Esophagus squamous epithelium (tissue), 5 donors: ENCODE data around the gene DGKQ. TPM values are rescaled to one million over a fixed set of nuclear protein-coding genes. Genes with fewer than 3 reads are reported as not detected.
"Not testable (repeated sequence)": the region's sequence is repeated elsewhere in the genome, so short reads cannot be mapped to it uniquely, and the experiment has no call there.

Experiments used
- DNase-seq: peaks from one replicate; lab custom pipeline; 2025; lab: John Stamatoyannopoulos, UW
- H3K27ac ChIP-seq, 4 donors: fragments of 200-600 bp; sonication (generic); one replicate each; pipeline ENCODE4 v1.5.1; 2016 to 2019; ENCODE audit warnings: mild to moderate bottlenecking in 1 of 4
- H3K27me3 ChIP-seq, 4 donors: fragments of 200-600 bp; sonication (generic); 1 replicate in 3 of 4; 2 replicates in 1 of 4; pipeline versions ENCODE4 v1.5.1 to v1.6.0; 2017 to 2021; ENCODE audit warnings: antibody characterized with exemption in 1 of 4
- H3K36me3 ChIP-seq, 3 donors: fragments of 200-600 bp; sonication (generic); one replicate each; pipeline ENCODE4 v1.5.1; 2016 to 2019
- H3K4me1 ChIP-seq, 3 donors: fragments of 200-600 bp; sonication (generic); one replicate each; pipeline ENCODE4 v1.5.1; 2017 to 2019
- H3K4me3 ChIP-seq, 4 donors: fragments of 200-600 bp; sonication (generic); 1 replicate in 3 of 4; 2 replicates in 1 of 4; pipeline ENCODE4 v1.5.1; 2016 to 2019; ENCODE audit warnings: mild to moderate bottlenecking in 2 of 4, moderate library complexity in 1 of 4
- H3K9me3 ChIP-seq, 3 donors: fragments of 200-600 bp; sonication (generic); one replicate each; pipeline ENCODE4 v1.5.1; 2016 to 2019
- POLR2A ChIP-seq, 4 donors: fragments of 450-650 bp; IDR thresholded peaks; one replicate each; pipeline ENCODE4 v1.6.1; 2017; ENCODE audit warnings: antibody characterized with exemption in 4 of 4, mild to moderate bottlenecking in 4 of 4, moderate library complexity in 3 of 4
- WGBS, 2 donors: methylation state at CpG; one replicate each; pipeline ENCODE4 v1.1.5; 2018; 5-methylcytosine and 5-hydroxymethylcytosine counted together
- intact Hi-C: fragments of 100-400 bp; cut with DNase I; formaldehyde crosslinking; loops from one replicate; pipeline ENCODE4 v1.15.0; 2022
- total RNA-seq, 4 donors: library from RNA; depleted of rRNA; stranded (reverse); fragments of >200 nt; gene quantifications; one replicate each; pipeline ENCODE4 v1.1.0, GENCODE V29; 2016
- TF ChIP-seq, protein P1 (sequence below), 6 experiments: fragments of 450-650 bp in 4 of 6; fragments of 200-600 bp in 2 of 6; sonication (generic) in 2 of 6; IDR thresholded peaks; one replicate each; pipeline ENCODE4 v1.5.1; 2016 to 2019; ENCODE audit warnings: antibody characterized with exemption in 6 of 6, mild to moderate bottlenecking in 4 of 6, moderate library complexity in 4 of 6
- donor health status: DM: yes; HTN: yes; CAD: no.

DGKQ gene
- total RNA-seq, 4 donors from 2014 or later: 9.5 to 12.0 (median 10.7) TPM

- Histone ChIP-seq H3K4me1 (peaks cover 30 to 56% (median 32%) of the 10 kb centered on the region in 3 donors), H3K27me3 (no peaks in the 10 kb centered on the region), H3K9me3 (no peaks in the 10 kb centered on the region), H3K4me3 (peak overlapping the region; percentile 76 to 100 (median 88)), H3K27ac (peak overlapping the region; percentile 91 to 98 (median 96)), H3K36me3 (no peaks in the 10 kb centered on the region)
- intact Hi-C loops: no loop called here
- no peak for DNase-seq
- WGBS, 2 donors: 5 to 6% methylated on average over 4 to 10 of the region's 31 CpGs
- TF ChIP-seq POLR2A (IDR thresholded peaks at IDR 0.05): no peak
- TF ChIP-seq, protein P1, sequence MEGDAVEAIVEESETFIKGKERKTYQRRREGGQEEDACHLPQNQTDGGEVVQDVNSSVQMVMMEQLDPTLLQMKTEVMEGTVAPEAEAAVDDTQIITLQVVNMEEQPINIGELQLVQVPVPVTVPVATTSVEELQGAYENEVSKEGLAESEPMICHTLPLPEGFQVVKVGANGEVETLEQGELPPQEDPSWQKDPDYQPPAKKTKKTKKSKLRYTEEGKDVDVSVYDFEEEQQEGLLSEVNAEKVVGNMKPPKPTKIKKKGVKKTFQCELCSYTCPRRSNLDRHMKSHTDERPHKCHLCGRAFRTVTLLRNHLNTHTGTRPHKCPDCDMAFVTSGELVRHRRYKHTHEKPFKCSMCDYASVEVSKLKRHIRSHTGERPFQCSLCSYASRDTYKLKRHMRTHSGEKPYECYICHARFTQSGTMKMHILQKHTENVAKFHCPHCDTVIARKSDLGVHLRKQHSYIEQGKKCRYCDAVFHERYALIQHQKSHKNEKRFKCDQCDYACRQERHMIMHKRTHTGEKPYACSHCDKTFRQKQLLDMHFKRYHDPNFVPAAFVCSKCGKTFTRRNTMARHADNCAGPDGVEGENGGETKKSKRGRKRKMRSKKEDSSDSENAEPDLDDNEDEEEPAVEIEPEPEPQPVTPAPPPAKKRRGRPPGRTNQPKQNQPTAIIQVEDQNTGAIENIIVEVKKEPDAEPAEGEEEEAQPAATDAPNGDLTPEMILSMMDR (IDR thresholded peaks at IDR 0.05): no peak
These were observed 42.0 kb downstream of the DGKQ start for GRCh38 chr4:931194-931959.

DNA sequence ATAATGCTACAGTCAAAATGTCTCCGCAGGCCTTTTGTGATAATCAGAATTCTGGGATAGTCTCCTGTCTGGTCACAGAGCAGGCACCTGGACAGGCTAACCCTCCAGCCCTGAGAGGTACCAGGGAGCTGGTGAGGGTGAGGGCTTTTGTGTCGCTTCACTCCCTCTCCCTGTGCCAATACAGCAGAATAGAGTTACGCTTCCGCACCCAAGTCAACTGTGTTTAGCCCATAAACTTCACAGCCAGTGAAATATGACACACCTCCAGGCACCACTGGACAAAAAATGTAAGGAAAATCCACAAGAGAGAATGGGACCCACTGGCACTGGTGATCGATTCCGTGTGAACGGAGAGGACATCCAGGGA, 42.6 kb downstream of the DGKQ start:
- H3K4me1 ChIP-seq: peaks cover 30 to 62% (median 32%) of the 10 kb centered on the region in 3 donors

GRCh38 chr4:930028-930551, 43.3 kb downstream of the DGKQ start:
- H3K4me1 ChIP-seq: peaks cover 30 to 69% (median 34%) of the 10 kb centered on the region in 3 donors
- no peaks in the 10 kb centered on the region for H3K27me3 ChIP-seq
- peak overlapping the region in 1 of 4 donors; percentile 100 for H3K4me3 ChIP-seq
- DNase-seq: no peak
- no peaks in the 10 kb centered on the region for H3K9me3 ChIP-seq
- intact Hi-C loops: no loop called here
- 34 to 36% methylated on average over 3 of the region's 3 CpGs for WGBS, 2 donors
- TF ChIP-seq, protein P1 (IDR thresholded peaks at IDR 0.05): no peak
- TF ChIP-seq POLR2A (IDR thresholded peaks at IDR 0.05): no peak
- H3K36me3 ChIP-seq: no peaks in the 10 kb centered on the region
- H3K27ac ChIP-seq: peak overlapping the region; percentile 47 to 98 (median 92)

More for the DNA sequence above, 42.6 kb downstream of the DGKQ start:
- H3K27me3 ChIP-seq: no peaks in the 10 kb centered on the region
- H3K4me3 ChIP-seq: peak overlapping the region; percentile 76 to 100 (median 88)
- no peak for TF ChIP-seq POLR2A (IDR thresholded peaks at IDR 0.05)
- TF ChIP-seq, protein P1 (IDR thresholded peaks at IDR 0.05): no peak
- DNase-seq: no peak
- intact Hi-C loops: no loop called here
- H3K27ac ChIP-seq: peak overlapping the region; percentile 47 to 98 (median 92)
- 29 to 36% methylated on average over 6 of the region's 7 CpGs for WGBS, 2 donors
- H3K9me3 ChIP-seq: no peaks in the 10 kb centered on the region
- no peaks in the 10 kb centered on the region for H3K36me3 ChIP-seq

- no peak for DNase-seq
- Histone ChIP-seq H3K36me3 (no peaks in the 10 kb centered on the region), H3K27ac (no peak overlapping the region), H3K4me1 (peaks cover 30 to 77% (median 38%) of the 10 kb centered on the region in 3 donors), H3K9me3 (no peaks in the 10 kb centered on the region), H3K27me3 (no peaks in the 10 kb centered on the region), H3K4me3 (no peak overlapping the region)
- no peak for TF ChIP-seq POLR2A (IDR thresholded peaks at IDR 0.05)
- TF ChIP-seq, protein P1 (IDR thresholded peaks at IDR 0.05): no peak
- intact Hi-C loops: no loop called here
- WGBS, 2 donors: 84 to 91% methylated on average over 16 to 17 of the region's 17 CpGs
These were observed 44.1 kb downstream of the DGKQ start for GRCh38 chr4:929096-929765.

DNA sequence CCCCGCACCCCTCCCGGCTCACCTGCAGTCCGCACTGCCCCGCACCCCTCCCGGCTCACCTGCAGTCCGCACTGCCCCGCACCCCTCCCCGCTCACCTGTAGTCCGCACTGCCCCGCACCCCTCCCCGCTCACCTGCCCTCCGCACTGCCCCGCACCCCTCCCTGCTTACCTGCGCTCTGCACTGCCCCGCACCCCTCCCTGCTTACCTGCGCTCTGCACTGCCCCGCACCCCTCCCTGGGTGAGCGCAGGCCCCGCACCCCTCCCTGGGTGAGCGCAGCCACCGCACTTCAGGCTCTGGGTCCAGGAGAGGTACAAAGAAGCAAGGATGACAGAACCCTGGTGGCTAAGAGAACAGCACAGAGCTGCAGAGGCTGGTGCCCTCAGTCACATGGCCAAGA, 45.8 kb downstream of the DGKQ start:
- H3K36me3 ChIP-seq, H3K9me3 ChIP-seq, intact Hi-C loops, H3K27ac ChIP-seq, H3K4me3 ChIP-seq, DNase-seq, H3K27me3 ChIP-seq: not testable (repeated sequence)
- no CpG with 5 or more reads among the region's 21 CpGs for WGBS, 2 donors
- peaks cover 24 to 67% (median 31%) of the 10 kb centered on the region in 3 donors for H3K4me1 ChIP-seq
